Endothelial cell (in vitro differentiated cells): ENCODE data around the gene GSTK1. TPM values are rescaled to one million over a fixed set of nuclear protein-coding genes. Genes with fewer than 3 reads are reported as not detected.
A peak's percentile ranks its signal among the peaks of the same experiment; 100 is the strongest.

Experiments
- DNase-seq: peaks from one replicate; pipeline ENCODE4 v3.0.0; 2021; ENCODE audit warnings: low spot score
- H3K27ac Mint-ChIP-seq: one replicate; pipeline ENCODE4 v1.8.0; 2021; ENCODE audit warnings: mixed read lengths, inconsistent platforms; ENCODE audit not compliant: unreplicated experiment
- H3K27me3 Mint-ChIP-seq: one replicate; pipeline ENCODE4 v1.8.0; 2021; ENCODE audit warnings: mild to moderate bottlenecking, moderate library complexity, mixed read lengths, inconsistent platforms; ENCODE audit not compliant: unreplicated experiment
- H3K36me3 Mint-ChIP-seq: one replicate; pipeline ENCODE4 v1.8.0; 2021; ENCODE audit warnings: mild to moderate bottlenecking, low read depth, mixed read lengths, inconsistent platforms; ENCODE audit not compliant: unreplicated experiment
- H3K4me1 Mint-ChIP-seq: one replicate; pipeline ENCODE4 v1.8.0; 2021; ENCODE audit warnings: mild to moderate bottlenecking, mixed read lengths, inconsistent platforms; ENCODE audit not compliant: unreplicated experiment
- H3K4me3 Mint-ChIP-seq: one replicate; pipeline ENCODE4 v1.8.0; 2021; ENCODE audit warnings: mild to moderate bottlenecking, mixed read lengths, inconsistent platforms; ENCODE audit not compliant: unreplicated experiment
- H3K9me3 Mint-ChIP-seq: one replicate; pipeline ENCODE4 v1.8.0; 2021; ENCODE audit warnings: mixed read lengths, inconsistent platforms; ENCODE audit not compliant: unreplicated experiment
- CTCF ChIP-seq: fragments of 200-600 bp; sonication (generic); IDR thresholded peaks from one replicate; pipeline ENCODE4 v1.5.0; 2021; ENCODE audit warnings: antibody characterized with exemption; ENCODE audit not compliant: unreplicated experiment
- total RNA-seq: library from RNA; stranded (reverse); fragmentation: NEBNext Ultra II Directional; extraction: Animal tissue kit (Norgen Biotek cat#: 25700); gene quantifications from one replicate; pipeline ENCODE4 v1.2.1, GENCODE V29; 2021; ENCODE audit not compliant: unreplicated experiment

Gene GSTK1
- total RNA-seq, 1 donor from 2014 or later: 80.0 TPM

GRCh38 chr7:143299840-143300239 lies 36.6 kb downstream of the GSTK1 start:
- Mint-ChIP-seq H3K27me3 (peaks cover 3% of the 10 kb centered on the region), H3K9me3 (no peaks in the 10 kb centered on the region), H3K36me3 (peaks cover 61% of the 10 kb centered on the region), H3K27ac (no peak overlapping the region), H3K4me3 (no peak overlapping the region), H3K4me1 (peaks cover 18% of the 10 kb centered on the region)
- peak; percentile 59 for TF ChIP-seq CTCF
- peak; percentile 66 for DNase-seq

- Mint-ChIP-seq H3K27me3 (peaks cover 3% of the 10 kb centered on the region), H3K4me1 (peaks cover 12% of the 10 kb centered on the region), H3K36me3 (peaks cover 66% of the 10 kb centered on the region), H3K4me3 (peak overlapping the region; percentile 21), H3K27ac (no peak overlapping the region), H3K9me3 (no peaks in the 10 kb centered on the region)
- TF ChIP-seq CTCF: no peak
- DNase-seq: no peak
Observed at GRCh38 chr7:143300959-143301935, 38.0 kb downstream of the GSTK1 start.

- H3K27me3 Mint-ChIP-seq: peaks cover 6% of the 10 kb centered on the region
- peaks cover 76% of the 10 kb centered on the region for H3K36me3 Mint-ChIP-seq
- no peak for TF ChIP-seq CTCF
- peaks cover 22% of the 10 kb centered on the region for H3K4me1 Mint-ChIP-seq
- no peak overlapping the region for H3K4me3 Mint-ChIP-seq
- DNase-seq: no peak
- no peak overlapping the region for H3K27ac Mint-ChIP-seq
- H3K9me3 Mint-ChIP-seq: no peaks in the 10 kb centered on the region
Observed at GRCh38 chr7:143303733-143304132, 40.5 kb downstream of the GSTK1 start.

- Mint-ChIP-seq H3K9me3 (no peaks in the 10 kb centered on the region), H3K4me3 (peak overlapping the region; percentile 2), H3K36me3 (peaks cover 72% of the 10 kb centered on the region), H3K4me1 (peaks cover 22% of the 10 kb centered on the region), H3K27me3 (peaks cover 7% of the 10 kb centered on the region), H3K27ac (no peak overlapping the region)
- no peak for TF ChIP-seq CTCF
- DNase-seq: no peak
Observed at GRCh38 chr7:143304938-143305337, 41.7 kb downstream of the GSTK1 start.
